NCI-H1417 treated with DMSO at 0.1 percent for 48 hours (cell line): ENCODE measurements around the gene IL18RAP.

Source experiments
- DNase-seq: peaks from one replicate; lab custom pipeline; 2025; lab: John Stamatoyannopoulos, UW

Gene IL18RAP

DNA sequence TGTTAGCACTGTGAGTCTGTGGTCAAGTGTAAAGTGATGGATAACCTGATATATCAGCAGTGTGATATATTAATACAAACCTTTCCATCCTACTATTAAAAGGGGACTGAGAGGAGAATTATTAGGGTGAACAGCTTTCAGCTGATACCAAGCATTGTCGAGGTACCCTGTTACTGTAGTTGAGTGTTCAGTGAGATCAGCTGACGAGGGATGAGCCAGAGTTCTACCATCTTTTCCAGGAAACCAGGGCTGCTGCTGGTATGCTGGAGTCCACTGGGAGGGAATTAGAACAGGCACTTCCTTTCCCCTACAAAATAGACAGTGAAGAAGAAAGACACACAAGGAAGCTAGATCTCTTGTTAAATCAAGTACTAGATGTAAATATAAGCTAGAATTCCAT lies 408 bp downstream of the IL18RAP start:
- no peak for DNase-seq

DNA sequence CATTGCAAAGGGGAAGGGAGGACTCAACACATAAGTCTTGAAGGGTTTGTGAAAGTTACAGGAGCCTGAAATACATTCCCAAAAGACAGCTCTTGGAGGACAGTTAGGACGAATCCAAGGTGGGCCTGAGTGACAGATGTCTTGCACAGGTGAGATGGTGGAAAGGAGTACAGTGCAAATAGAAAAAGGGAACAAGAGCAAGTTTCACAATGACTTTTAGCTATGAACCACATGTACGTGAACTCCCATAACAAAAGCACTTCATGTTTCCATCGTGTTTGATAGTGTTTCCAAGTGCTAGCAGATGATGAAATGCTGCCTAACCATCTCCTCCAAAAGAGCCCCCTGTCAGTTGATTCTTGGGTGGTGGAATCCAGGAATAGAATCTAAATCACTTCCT lies 1.8 kb downstream of the IL18RAP start:
- DNase-seq: no peak

DNA sequence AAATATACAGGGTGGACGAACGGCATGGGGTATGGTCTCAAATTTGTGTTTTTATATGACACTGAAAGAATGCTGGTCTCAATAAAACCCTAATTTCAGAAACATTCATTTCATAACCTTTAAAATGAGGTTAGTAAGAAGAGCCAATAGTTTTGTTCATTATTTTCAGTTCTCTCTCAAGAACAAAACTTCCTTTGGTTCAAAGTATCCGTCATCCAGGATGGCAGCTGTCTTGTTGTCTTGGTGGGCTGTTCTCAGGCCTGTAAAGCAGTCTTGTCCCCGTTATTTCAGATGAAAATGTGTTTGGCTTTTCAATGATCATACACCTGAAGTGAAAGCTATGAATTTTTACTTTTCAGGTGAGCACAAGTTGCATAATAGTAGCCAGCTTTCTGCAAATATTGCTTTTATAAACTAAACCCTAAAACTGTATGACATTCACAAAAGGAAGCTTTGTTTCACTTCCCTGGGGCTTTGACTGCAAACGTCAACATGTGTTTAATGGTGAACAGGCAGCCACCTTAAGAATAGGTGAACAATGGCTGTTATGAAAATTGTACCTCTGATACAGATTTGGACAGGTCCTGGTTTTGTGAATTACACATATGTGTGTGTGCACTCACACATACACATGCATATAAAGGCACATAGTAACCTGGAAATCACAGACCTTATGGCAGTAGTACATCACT lies 2.6 kb downstream of the IL18RAP start:
- DNase-seq: no peak

DNA sequence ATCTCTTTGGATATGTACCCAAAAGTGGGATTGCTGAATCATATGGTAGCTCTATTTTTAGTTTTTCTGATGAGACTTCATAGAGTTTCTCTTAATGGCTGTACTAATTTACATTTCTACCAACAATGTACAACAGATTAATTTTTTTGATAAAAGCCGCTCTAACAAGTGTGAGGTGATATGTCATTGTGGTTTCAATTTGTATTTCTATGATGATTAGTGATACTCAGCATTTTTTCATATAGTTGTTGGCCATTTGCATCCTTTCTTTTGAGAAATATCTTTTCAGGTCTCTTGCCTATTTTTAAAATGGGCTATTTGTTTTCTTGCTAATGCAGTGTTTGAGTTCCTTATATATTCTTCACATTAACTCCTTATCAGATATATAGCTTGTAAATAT lies 4.3 kb downstream of the IL18RAP start:
- no peak for DNase-seq

DNA sequence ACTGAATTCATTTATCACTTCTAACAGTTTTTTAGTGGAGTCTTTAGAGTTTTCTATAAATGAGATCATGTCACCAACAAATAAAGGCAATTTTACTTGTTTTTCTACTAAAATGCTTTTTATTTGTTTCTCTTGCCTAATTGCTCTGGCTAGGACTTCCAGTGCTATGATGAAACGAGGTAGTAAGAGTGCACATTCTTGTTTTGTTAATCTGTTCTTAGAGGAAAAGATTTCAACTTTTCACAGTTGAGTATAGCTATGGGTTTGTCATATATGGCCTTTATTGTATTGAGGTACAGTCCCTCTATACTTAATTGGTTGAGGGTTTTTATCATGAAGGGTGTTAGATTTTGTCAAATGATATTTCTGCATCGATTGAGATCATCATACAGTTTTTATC lies 5.6 kb downstream of the IL18RAP start:
- DNase-seq: no peak

DNA sequence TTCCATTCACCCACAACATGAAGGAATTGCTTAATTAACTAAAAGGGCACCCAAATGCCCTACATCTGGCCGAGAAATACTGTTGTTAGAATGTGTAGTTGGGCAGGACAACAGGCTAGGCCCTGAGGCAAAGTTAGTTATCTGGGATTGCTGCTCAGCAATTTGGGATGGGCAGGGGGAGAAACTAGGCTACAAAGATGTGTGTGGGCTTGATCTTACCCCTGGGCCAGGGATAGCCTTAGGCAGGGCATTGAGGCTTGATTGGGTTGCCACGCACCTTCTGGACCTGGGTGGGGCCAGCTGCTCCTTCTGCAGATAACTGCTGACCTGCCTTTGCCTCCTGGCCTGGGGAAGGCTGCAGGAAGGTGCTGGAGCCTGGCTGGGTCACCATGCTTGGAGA lies 9.4 kb downstream of the IL18RAP start:
- no peak for DNase-seq

DNA sequence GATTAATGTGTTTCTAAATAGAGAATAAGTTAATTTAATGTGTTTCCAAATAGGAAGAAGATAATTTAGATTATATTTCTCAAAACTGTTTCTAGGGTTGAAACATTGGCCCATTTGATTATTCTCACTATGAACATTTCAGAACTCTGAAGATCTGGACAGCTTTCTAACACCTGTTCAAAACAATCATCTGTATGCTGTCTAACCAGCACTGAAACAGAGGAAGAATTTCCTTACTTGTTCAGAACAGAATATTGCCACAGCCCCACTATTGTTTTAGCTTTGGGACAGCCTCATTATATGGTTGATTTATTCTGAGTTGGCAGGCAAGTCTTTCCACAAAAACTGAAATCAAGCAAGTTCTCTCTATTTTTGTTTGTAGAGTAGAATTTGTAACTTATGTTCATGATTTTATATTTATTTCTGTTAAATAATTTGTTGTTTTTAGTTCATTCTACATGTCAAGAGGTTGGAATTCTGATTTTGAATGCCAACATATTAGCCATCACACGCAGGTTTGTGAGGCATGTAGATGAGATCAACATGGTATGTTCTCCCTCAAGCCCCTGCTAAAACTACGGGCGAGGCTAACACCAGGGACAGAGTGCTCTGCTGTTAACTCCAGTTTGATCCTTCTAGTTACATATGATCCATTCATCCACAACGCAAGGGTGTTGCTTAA lies 11.2 kb downstream of the IL18RAP start:
- DNase-seq: no peak

DNA sequence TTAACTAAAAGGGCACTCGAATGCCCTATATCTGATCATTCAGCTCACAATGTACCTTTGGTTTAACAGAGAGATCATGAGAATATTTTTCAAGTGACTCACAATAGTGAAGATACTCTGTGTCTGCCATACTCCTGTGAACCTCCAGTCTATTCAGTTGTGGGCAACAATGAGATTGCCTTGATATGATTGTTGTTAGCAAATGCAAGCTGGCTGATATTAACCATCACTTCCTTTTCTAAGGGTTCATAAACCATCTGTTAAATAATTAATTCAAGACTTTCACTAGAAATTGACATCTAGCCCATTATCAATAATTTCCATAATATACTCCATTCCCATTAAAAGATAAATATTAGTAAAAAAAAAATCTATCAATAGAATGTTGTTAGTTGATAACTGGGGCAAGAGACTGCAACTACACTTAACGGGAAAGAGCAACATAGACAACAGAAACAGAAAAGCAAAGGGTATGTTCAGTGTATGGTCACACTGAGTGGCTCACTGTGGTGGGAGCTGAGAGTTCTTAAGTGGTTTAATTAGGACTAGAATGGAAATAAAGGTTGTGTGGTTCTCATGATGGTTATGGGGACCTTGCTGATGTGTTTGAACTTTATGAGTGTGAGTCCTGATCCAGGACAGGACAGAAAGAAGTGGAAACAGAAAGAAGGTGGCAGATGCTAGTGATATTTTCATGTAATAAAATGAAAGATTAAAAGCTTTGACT lies 11.9 kb downstream of the IL18RAP start:
- DNase-seq: no peak

DNA sequence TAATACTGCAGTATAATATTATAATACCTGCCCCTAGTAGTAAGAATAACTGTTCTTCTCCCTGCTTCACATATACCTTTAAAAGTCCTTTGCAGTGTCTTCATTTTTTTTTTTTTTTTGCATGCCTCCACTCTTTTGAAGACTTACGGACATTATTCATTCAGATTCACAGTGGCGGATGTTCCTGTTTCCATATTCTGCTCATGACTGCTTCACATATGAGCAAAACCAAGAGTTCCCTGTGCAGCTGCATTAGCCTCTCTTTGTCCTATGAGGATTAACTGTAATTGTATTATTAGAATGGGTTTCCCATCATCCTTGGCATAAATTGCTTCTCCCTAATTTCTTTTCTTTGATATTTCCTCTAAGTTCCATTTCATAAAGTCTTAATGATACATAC lies 12.8 kb downstream of the IL18RAP start:
- no peak for DNase-seq

DNA sequence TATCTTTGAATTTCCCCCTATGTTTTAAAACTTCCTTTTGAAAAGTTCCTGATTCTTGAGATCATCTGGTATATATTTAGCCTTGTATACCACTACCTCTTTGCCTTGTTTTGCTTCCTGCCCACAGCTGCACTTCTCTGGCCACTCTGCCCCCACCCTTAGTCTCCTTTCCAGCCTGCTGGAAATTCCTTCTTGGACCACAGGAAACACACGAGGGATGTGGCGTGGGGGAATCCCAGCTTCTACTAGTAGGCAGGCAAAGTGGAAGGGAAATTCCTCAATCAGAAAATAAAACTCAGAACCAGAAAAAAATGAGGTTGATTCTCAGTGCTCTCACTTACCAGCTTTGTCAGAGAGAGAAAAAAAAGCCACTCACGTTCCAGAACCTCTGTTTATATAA lies 13.4 kb downstream of the IL18RAP start:
- no peak for DNase-seq

DNA sequence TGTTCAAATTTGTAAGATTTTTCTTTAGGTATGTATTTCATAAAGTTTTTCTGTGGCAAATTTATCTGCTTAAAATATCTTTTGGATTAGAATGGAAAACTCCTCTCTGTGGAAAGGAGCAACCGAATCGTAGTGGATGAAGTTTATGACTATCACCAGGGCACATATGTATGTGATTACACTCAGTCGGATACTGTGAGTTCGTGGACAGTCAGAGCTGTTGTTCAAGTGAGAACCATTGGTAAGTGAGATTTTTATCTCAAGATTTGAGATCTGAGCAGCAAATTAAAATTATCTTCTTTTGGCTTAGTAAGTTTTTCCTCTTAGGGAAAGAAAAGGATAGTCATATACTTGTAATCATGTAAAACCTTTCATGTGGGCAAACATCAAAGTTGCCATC lies 14.2 kb downstream of the IL18RAP start:
- no peak for DNase-seq

DNA sequence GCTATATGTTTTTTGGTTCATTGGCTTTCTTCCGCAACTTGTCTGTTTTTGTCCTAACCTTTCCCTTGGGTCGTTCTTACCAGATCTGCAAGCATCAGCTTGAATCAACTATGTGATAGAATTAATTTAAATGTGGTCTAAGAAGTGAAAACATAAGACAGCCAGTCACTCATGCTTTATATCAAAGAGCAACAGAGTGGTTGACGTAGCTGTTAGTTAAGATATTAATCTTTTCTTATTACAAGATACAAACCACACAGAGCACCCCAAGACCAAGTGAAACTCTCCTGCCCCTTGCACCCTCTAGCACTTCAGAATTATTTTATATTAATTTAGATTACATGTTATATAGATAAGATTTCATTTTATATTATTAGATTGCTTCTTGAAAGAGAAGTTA lies 15.2 kb downstream of the IL18RAP start:
- no peak for DNase-seq

DNA sequence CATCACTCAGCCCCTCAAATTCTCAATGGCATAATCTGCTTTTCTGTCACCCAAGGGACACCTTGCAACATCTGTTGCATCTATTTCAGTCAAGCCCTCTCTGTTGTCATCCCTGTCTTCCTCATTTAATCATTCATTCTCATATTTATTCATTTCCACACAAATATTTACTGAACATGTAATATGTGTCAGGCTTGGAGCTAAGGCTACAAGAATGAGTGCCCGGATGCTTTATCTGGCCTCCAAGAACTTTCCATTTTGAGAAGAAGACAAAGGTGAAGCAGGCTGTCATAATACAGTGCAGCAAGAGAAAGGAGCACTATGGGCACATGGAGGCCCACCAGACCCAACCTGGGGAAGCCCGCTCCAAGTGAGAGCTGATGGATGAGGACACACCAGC lies 15.6 kb downstream of the IL18RAP start:
- DNase-seq: no peak

DNA sequence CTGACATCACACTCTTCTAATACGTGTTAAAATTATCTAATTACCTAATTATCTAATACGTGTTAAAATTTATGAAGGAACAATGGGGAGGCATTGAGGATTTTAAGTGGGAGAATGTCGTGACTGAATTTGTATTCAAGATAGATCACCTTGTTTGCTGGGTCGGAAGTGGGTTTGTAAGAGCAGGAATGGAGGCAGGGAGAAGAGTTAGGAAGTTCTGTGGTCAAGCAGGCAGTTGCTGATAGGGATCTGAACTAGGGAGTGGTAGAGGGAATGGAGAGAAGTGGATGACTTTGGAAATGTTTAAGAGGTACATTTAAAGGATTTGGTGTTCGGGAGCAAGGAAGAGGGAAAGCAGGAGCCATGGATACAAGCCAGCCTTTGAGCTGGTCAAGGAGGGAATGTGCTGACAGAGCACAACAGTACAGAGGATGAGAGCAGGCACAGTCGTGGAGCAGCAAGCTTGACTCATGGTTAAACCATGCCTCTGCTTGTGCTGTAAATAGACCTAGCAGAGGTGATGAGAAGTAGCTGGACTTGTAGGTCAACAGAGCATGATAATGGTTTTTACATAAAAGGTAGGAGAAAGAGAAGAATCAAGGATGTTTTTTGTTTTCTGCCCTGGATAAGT lies 16.2 kb downstream of the IL18RAP start:
- no peak for DNase-seq

DNA sequence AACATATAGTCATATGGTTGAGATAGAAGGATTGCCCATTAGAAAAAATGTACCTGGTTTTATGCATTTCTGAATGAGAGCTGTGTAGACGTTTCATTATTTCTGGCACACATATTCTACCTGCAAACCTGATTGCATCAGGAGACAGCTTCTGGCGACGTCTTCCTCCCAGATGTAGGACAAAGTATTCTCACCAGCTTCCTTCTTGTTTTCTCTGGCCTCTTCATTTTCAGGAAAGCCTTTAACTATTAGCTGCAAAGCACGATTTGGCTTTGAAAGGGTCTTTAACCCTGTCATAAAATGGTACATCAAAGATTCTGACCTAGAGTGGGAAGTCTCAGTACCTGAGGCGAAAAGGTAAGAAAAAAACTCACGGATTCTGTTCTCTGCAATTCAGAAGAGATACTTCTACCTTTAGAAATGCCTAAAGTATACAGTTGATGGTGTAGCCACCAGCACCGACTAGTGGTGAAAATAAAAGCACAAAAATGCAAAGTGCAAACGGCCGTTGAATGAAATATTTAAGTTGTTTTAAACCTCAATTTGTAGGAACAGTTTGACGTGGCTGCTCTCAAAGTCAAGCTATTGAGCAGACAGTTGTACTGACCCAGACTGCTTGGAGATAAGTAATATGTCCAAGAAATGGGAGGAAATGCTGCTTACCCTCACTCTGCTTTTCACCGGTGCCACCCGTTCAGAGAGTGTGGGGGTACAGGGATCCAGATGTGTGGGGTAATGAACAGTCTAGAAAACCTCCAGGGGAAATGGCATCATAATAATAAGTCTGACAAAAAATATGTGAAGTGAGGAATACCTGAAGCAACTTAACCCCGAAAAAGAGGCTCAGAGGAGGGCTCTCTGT lies 20.2 kb downstream of the IL18RAP start:
- no peak for DNase-seq

DNA sequence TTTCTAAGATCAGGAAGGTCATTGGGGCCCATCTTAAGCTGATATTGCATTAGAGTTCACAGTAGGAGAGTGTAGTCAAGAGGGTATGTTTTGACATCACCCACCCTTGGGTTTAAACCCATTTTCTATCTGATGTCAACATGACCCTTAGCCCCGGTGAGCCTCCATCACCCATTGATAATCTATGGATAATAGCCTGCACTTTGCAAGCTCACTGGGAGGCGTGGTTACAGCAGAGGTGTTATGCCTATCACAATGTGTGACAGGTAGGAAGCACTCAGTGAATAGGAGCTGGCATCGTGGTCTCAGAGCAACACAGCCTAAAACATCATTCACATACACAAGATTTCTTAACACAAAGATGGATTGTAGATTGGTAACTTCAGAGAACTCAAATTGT lies 21.3 kb downstream of the IL18RAP start:
- no peak for DNase-seq

DNA sequence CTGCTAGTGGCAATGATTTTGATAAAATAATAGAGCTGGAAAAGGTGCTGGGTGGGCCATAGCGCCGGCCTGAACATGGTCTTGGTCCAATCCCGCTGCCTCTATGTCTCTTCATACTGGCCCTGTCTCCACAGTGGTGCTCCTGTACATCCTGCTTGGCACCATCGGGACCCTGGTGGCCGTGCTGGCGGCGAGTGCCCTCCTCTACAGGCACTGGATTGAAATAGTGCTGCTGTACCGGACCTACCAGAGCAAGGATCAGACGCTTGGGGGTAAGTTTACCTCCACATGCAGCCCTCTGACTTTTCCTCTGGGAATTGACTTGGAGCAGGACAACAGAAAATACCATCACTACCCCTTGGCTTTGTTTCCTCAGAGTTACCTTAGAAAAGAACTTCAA lies 24.0 kb downstream of the IL18RAP start:
- no peak for DNase-seq

DNA sequence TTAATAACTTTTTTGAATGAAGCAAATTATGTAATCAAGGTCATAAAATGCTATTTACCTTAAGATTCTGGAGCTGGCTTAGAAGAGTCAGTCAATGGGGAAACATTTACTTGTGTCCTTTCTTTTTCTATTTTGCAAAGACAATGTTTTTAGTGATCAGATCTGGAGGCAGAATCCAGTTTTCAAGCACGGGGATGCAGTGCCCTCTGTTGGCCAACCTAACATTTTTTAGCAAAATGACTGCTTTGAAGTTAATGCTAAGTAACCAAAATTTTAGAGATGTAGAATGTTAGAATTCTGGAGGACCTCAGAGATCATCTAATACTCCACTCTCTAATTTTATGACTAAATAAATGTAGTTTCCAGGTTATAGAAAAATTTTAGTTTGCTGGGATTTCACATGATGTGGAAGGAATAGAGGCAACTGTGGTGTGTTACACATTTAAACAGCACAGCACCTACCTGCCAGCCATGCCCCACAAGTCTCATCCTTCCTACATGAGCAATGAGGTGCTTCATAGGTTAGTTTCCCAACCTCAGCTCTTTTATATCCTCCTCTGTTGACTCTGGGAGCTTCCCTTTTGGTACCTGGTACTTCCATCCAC lies 26.5 kb downstream of the IL18RAP start:
- no peak for DNase-seq

DNA sequence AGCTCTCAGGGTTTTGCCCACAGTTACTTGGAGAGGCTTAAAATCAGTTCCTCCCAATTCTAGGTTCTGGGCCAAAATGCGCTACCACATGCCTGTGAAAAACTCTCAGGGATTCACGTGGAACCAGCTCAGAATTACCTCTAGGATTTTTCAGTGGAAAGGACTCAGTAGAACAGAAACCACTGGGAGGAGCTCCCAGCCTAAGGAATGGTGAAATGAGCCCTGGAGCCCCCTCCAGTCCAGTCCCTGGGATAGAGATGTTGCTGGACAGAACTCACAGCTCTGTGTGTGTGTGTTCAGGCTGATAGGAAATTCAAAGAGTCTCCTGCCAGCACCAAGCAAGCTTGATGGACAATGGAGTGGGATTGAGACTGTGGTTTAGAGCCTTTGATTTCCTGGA lies 29.0 kb downstream of the IL18RAP start:
- no peak for DNase-seq

DNA sequence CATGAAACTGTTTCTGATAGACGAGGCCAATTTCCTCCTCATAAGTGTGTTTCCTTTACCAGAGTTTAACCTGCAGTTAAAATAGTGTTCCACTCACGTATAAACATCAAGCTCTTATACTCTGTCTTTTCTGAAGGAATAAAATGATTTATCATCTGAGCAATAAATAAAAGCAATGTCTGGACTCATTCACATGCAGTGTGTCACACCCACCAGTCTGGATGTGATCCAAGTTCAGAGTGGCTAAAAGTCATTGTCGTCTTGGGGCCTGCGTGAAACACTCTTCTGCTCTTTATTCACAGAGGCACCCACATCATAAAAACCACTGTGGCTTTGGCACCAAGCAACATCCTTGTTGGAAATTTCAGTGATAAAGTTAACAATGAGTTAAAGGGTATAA lies 30.5 kb downstream of the IL18RAP start:
- DNase-seq: no peak

DNA sequence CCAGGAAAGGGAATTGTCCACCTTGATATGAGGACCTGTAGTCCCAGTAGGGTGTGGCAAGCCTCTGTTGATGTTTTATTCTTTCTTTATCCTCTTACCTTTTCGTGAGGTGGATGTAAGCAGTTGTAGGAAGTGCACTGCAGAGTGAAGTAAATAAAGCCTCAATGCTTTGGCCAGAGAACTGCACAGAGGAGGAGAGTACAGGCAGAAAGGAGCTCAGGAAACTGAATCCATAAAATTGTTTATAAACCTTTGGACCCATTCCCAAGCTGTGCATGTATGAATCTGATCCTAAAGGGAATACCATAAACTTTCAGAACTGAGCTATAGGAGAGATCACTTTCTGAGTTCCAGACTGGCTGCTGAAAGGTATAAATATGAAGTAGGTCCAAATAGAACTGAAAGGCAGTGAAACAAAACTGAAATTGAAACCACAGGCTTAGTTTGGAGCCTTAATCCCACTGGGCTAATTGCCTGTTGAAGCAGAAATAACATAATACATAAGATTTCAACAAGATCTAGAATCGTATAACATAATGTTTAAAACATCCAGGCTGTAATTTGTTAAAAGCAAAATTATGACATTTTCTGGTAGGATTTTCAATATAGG lies 32.2 kb downstream of the IL18RAP start:
- DNase-seq: no peak
